Left renal cortex interstitium (tissue), 4 donors: ENCODE results near the gene GJC1. TPM values are rescaled to one million over a fixed set of nuclear protein-coding genes. Genes with fewer than 3 reads are reported as not detected.
"Not testable (repeated sequence)": the region's sequence is repeated elsewhere in the genome, so short reads cannot be mapped to it uniquely, and the experiment has no call there.

Experiments used
- DNase-seq, 4 donors: peaks; one replicate each; pipeline ENCODE4 v3.0.0-alpha.2; 2013; ENCODE audit warnings: low read depth in 4 of 4, low spot score in 2 of 4, missing footprints in 1 of 4
- polyA plus RNA-seq, 4 donors: library from polyadenylated mRNA; unstranded; fragments of 120-200 nt; gene quantifications; one replicate each; pipeline ENCODE4 v1.2.1, GENCODE V29; 2013; ENCODE audit not compliant: insufficient read length in 4 of 4

GJC1 gene
- polyA plus RNA-seq, 4 donors: 21.4 to 27.1 (median 23.8) TPM

- no peak for DNase-seq
Observed at GRCh38 chr17:44846206-44846605, 16.1 kb upstream of the GJC1 start.

GRCh38 chr17:44844390-44844830 is 14.3 kb upstream of the GJC1 start:
- DNase-seq: no peak

GRCh38 chr17:44842748-44843147 is 12.7 kb upstream of the GJC1 start:
- no peak for DNase-seq

GRCh38 chr17:44840936-44841335 is 10.8 kb upstream of the GJC1 start:
- DNase-seq: no peak

- no peak for DNase-seq
Observed at GRCh38 chr17:44840274-44840673, 10.2 kb upstream of the GJC1 start.

GRCh38 chr17:44837196-44837595 is 7.1 kb upstream of the GJC1 start:
- DNase-seq: no peak

GRCh38 chr17:44832805-44833204 is 2.7 kb upstream of the GJC1 start:
- peak in 1 of 4 donors; percentile 24 for DNase-seq

- DNase-seq: no peak
Observed at GRCh38 chr17:44831371-44831770, 1.3 kb upstream of the GJC1 start.

GRCh38 chr17:44830359-44831288 is 537 bp upstream of the GJC1 start:
- DNase-seq: peak in 2 of 4 donors; percentile 28 to 66

GRCh38 chr17:44828919-44829522 is 1.1 kb downstream of the GJC1 start:
- peak in 2 of 4 donors; percentile 36 to 52 for DNase-seq

- no peak for DNase-seq
Observed at GRCh38 chr17:44827863-44828262, 2.2 kb downstream of the GJC1 start.

GRCh38 chr17:44826123-44826790 is 3.8 kb downstream of the GJC1 start:
- DNase-seq: no peak

- not testable (repeated sequence) for DNase-seq
Observed at GRCh38 chr17:44825236-44825635, 4.9 kb downstream of the GJC1 start.

- no peak for DNase-seq
Observed at GRCh38 chr17:44820631-44821212, 9.4 kb downstream of the GJC1 start.

- not testable (repeated sequence) for DNase-seq
Observed at GRCh38 chr17:44818508-44818907, 11.6 kb downstream of the GJC1 start.

GRCh38 chr17:44812263-44812662 is 17.8 kb downstream of the GJC1 start:
- no peak for DNase-seq

- not testable (repeated sequence) for DNase-seq
Observed at GRCh38 chr17:44808656-44809388, 21.3 kb downstream of the GJC1 start.

GRCh38 chr17:44808156-44808555 is 21.9 kb downstream of the GJC1 start:
- no peak for DNase-seq

GRCh38 chr17:44807817-44808155 is 22.3 kb downstream of the GJC1 start:
- DNase-seq: no peak

- no peak for DNase-seq
Observed at GRCh38 chr17:44807093-44807816, 22.8 kb downstream of the GJC1 start.
